NCI-H2171 treated with DMSO at 0.1 percent for 48 hours (cell line): ENCODE data around the gene FSTL4.

Experiments used
- DNase-seq: peaks from one replicate; lab custom pipeline; 2025; lab: John Stamatoyannopoulos, UW

The FSTL4 gene

DNA sequence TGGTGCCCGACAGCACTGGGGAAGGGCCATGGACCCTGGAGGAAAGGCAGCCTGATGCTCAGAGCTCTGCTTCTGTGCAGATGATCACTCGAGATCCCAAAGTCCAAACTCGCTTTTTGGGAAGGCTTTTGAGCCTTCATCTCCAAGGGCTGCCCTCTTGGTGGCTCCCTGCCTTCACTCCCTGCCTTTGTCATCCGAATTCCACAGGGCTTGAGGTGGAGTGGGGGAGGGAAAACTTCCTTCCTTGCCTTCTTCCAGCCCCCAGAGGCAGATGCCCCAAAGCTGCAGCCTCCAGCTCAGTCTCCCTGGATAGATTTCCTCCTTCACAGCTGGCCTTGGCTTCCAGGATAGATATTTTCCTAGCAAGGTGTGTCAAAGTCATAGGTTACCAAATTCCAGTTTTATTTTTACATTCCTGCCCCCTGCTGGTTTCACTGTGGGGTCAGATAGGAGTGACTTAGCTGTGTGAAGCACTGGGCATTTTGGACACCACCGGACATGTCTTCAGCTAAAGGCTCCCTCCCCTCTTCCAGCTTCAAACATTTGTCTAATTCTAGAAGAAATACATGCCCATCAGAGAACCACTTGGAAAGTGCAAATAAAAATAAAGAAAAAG, 292.3 kb downstream of the FSTL4 start:
- DNase-seq: no peak

DNA sequence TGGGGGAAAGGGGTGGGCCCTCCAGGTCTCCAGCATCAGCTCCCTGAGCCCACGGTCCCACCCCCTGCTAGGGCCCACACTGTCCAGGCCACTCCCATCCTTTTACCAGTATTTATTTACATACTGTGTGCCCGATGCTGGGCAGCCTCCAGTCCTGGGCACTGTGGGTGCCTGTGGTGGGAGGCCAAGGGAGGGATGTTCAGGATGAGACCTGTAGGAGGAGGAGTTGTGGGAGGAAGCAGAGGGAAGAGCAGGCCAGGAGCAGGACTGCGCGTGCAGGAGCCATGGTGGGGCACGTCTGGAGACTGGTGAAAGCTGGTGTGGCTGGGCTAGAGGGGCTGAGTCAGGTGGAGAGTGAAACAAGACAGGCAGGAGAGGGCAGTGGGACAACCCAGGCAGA, 293.1 kb downstream of the FSTL4 start:
- no peak for DNase-seq

DNA sequence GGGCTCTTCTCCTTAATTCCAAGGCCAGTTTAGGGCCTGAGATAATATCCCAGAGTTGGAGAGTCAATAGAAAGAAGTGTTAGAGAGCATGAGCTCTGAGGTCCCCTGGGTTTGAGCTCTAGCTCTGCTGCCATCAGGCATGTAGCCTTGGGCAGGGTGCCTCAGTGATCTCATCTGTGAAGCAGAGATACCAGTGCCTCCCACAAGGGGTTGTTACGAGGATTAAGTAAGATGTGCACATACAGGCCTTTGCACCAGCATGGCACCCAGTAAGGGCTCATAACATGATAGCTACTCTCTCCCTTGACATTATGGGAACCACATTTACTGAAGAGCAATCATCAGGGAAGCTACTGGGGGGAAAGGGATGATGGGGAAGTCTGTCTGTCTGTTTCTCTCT, 294.8 kb downstream of the FSTL4 start:
- no peak for DNase-seq

DNA sequence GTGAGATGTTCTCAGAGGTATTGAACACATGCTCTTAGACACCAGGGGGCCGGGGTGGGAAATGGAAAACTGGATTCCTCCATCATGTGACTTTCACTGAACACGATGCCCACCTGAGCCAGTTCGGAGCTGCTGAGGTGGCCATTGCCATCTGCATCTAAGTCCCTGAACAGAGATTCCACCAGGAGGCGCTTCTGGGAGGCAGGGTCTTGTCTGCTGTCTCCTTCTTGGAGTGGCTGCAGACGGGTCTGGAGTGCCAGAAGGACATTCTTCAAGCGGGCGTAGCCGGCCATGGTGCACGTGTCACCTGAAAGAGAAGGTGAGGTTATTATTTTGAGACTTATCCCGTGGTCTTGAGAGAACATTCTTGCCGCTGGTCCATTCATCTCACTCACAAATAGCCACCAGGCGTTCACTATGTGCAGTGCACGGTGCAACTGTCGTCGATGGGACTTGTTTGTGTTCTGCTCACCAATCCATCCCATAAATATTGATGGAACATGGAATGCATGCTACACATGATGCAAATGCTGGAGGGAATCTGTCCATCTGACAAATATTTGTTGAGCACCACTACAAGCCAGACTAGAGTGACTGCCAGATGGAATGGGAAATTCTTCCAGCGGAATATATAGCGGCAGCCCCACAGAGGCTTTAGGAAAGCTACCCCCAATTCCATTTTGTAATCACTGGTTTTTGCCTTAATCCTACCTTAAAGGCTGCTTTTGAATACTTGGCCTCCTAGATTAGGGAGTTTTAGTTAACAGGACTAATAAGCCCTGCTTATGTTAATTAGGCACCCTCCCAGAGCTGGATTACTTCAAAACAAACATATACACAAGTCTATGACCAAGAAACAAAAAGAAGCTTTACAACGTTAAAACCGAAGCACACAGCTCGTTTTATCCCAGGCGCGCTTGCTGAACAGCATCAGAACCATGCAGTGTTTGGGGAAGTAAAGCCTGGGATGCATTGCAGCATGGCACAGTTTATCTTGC, 295.7 kb downstream of the FSTL4 start:
- DNase-seq: no peak

DNA sequence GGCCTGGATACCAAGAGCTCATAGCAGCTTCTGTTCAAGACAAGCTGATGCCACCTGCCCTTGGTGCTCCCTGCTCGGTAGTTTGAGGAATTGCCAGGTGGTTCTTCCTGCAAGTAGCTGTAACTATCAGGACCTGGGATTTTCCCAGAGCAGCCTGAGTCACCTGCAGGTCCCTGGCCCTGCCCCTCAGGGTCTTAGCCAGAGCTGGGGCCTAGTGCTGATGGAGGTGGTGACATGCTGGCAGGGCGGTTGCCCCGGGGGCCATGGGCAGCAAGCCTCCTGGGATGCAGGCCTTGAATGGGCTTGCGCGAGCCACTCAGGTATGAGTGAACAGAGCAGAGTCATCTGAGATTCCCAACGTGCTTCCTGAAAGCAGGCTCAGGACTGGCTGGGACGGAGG, 298.3 kb downstream of the FSTL4 start:
- DNase-seq: no peak

DNA sequence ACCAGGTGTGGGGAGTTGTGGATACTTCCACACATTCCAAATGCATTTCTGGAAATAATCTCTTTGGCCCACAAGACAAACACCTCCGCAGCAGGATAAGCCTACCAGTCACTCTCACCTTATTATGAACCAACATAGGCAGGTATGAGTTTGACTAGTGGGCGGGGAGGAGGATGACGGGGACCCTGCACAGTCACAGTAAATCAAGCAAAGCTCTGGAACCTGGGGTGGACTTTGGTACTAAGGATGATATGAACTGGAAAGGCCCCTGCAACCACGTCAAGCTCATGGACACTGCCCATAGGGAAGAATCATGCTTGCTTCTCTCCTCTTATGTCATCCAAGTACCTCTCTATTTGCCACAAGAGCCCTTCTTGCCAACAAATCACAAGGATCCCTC, 301.2 kb downstream of the FSTL4 start:
- no peak for DNase-seq

DNA sequence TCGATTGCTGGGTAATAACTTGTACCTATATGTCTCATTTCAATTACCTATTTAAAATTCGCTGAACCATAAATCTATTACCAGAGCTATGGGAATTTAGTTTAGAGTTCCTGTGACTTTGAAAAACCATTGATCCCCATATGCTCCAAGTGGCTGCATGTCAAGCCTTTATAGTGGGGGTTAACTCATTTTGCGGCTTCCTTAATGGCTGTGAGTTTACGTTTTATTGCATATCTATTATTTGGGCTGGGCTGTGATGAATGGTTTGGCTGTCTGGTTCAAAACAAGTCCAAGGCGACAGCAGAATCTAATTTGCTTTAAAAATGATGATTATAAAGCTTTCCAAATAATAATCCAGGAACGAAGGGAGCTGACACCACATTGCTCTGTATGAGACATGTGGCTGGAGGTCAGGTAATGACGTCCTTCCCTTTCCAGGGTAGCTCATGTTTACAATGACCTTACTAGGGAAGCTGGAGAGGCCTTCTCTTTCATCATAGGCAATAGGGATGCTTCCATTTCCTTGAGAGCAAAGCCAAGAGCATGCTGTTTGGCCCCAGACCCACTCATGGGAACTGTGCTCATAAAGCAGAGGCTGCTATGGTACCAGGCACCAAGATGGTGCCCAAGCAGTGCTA, 302.2 kb downstream of the FSTL4 start:
- no peak for DNase-seq

DNA sequence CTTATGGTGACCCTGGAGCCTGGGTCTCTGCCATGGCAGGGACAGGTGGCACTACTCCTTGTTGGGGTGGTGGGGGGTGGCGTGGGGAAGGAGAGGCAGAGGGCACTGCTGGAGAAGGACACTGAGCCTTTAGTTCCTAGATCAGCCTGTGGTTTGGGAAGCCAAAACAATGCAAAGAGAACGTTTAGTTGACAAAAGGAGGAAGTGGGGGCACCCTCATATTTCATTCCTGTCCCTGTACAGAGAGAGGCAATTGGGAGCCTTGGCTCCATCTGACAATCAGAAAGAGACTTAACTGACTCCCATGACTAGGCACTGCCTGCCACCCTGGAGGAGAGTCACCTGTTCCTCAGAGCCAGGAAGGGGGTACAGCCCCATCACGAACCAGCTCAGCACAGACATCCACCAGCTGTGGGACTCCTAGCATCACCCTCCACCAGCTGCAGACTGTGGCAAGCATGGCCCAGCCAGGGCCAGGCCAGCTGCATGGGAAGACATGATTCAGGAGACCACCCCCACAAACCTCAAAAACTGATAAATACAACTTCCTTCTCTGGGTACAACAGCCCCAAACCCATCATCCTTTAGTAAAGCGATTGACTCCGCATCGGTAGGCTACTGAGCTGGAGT, 303.1 kb downstream of the FSTL4 start:
- DNase-seq: no peak

DNA sequence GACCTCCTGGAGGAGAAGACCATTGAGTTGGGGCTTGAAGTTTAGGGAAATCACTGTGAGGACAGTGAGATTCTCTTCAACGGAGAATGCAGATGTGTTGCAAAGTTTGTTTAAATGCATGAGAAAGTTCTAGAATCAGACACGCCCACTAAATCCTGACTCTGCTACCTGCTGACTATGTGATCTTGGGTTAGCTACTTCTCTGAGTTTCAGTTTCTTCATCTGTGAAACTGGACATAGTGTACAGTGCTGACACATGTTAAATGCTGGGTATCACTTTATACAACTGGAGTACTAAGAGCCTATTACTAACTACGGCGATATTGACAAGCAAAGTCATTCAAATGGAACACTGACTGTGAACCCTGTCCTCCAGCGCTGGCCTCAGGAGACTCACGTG, 305.1 kb downstream of the FSTL4 start:
- DNase-seq: no peak

DNA sequence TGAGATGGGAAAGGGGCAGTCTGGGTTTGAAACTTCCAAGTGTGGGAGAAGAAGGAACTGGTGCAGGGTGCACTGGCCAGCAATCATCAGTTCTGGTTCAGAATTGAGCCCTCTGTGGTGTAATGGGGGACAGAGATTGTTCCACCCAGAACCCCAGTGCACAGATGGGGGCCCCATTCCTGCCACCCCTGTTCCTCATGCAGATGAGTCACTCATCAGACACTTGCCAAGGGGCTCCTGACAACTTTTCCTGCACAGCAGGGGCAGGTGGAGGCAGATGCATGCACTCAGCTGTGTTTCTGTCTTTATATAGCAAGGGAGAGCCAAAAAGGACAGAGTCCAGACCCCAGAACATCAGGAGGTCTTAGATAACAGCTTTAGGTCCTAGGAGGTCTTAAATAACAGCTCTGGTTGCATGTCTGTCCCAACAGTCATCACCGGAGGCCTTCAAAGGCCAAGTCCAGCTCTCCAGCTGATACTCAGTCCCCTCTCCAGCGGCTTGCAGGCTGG, 307.6 kb downstream of the FSTL4 start:
- DNase-seq: no peak

DNA sequence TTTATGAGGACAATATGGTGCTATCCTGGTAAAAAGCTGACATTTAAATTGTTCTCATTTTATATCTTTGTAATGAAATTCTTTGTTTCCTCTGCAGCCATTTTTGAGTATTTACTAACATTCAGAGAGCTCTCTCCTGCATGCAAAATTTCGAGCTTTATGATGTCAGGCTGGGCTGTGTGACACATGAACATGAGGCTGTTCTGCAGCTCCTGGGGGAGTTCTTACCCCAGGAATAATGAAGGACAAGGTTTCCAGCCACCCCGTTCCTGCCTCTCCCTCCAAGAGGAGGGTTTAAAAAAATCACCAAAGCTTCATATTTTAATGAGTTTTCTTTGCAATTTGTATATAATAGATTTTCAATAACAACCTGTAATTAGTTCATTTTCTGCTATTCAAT, 308.2 kb downstream of the FSTL4 start:
- DNase-seq: no peak

DNA sequence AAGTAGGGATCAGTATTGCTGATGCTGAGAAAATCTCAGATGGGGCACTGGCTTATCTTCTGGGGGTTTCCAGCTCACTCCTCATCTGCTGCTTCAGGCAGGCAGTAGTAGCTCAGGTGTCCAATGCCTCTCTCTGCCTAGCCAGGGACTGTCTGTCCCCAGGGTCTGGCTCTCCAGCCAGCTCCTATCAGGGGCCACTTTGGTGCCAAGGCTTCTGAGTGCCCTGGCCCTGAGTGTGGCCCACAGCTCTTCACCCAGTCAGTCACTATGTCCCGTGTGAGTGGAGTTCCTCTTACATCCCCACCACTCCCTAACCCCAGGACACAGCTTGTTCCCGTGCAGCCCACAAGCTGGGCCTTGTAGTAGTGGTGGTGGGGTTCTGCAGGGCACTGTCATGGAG, 309.0 kb downstream of the FSTL4 start:
- DNase-seq: no peak

DNA sequence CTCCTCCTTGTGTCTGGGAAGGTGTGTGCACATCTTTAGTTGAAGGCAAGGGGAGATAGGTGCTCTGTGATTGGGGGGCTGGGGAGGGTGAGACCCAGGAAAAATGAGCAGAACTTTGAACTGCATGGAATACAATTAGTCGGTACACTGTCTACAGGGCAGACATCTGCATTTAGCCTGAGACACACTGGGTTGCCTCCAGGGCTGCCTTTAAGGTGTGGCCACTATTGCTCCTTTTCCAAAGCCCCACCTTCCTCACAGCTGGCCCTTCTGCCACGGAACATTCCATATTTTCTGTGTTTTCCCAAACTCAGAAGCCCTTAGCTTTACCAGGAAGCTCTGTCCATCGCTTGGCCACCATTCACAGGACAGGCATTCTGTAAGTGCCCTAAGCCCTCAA, 312.6 kb downstream of the FSTL4 start:
- DNase-seq: no peak

DNA sequence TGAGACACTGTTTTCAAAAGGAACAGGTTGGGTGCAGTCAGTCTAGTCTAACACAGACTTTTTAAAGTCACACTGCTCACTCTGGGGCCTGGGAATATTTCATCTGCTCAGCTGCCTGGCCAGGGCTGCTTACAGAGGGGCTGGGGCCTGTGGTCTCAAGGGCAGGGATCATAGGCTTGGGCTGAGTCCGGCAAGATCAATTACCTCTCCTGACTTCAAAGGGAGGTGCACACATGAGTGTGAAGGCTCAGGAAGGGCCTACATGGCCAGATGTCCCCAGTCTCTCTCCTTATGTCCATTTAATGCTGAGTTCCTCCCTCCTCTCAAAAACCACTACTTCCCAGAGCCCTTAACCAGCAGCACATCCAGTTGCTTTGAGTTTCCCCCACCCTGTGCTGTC, 313.3 kb downstream of the FSTL4 start:
- no peak for DNase-seq

DNA sequence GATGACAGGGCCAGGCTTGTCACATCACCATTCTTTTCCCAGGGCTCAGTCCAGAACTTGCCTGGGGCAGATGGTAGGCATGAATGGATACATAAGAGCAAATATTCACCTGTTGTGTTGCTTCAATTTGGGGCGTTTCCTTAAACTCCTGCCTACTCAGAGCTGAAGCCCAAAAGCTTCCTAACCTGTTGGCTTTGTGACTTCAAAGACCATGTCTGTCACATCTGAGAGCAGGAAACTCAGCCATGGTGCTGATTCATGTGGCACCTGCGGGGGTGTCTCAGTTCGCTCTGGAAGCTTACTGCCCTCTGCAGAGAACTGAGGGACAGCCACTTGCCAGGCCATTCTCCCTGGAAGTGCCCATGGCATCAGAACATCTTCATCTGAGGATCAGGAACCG, 313.9 kb downstream of the FSTL4 start:
- DNase-seq: no peak

DNA sequence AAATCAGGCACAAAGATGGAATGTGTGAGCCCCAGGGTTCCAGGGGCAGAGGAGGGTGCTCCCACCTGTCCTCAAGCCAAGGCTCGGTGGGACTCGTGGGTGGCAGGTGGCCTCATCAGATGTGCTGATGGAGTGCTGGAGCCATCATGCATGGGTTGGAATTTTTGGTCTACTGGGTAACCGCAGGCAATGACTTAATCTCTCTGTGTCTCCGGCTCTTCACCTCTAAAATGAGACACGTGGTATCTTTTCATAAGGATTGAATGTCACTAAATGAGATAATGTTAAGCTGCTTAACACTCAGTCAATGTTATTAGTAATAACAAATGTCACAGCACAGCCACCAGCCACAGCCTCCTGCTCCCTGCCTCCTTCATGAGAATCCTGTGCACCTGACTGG, 315.0 kb downstream of the FSTL4 start:
- DNase-seq: no peak

DNA sequence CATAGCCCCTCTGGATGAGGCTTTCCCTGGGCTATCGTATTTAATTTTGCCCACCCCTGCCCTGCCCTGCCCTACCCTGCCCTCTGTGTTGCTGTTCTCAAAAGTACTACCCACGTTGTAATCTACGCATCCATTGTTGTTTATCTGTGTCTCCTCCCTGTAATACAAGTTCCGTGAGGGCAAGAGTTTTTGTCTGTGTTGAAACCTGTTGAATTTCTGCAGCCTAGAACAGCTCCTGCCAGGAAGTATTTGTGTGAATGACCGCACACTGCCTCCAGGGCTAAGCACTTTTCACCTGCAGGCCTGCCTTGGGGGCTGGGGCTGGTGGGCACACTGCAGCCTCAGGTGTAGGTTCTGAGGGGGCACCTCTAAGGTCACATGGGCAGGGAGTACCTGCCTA, 315.7 kb downstream of the FSTL4 start:
- no peak for DNase-seq

DNA sequence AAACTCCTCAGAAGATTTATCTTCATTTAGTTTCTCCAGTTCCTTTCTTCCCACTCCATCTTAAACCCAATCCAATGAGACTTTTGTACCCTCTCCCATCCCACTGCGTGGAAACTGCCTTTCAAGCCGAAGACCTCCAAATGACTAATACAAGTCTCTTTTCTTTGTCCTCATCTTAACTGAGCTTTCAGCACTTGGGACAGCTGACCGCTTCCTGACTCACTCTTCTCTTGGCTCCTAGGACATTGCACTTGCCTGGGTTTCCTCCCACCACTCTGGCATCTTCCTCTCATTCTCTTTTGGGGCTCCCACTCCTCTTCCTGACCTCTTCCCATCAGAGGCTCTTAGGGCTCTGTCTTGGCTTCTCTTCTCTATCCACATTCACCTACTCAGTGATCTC, 316.8 kb downstream of the FSTL4 start:
- DNase-seq: no peak

DNA sequence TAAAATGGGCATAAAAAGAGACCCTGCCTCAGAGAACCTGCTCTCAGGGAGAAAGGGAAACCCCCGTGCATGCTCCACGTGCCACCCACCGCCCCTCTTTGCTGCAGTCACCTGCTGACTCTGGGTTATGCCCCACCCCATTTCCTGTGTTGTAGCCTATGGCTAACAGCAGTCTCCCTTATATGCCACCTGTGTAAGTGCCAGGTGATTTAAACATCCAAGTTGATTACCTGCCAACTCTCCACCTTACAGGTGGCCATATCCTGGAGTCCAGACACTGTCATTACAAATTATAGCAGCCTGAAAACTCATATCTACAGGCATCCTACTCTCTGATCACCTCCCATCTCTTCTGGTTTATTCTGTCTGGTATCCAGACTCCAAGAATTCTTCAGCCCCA, 318.0 kb downstream of the FSTL4 start:
- DNase-seq: no peak

DNA sequence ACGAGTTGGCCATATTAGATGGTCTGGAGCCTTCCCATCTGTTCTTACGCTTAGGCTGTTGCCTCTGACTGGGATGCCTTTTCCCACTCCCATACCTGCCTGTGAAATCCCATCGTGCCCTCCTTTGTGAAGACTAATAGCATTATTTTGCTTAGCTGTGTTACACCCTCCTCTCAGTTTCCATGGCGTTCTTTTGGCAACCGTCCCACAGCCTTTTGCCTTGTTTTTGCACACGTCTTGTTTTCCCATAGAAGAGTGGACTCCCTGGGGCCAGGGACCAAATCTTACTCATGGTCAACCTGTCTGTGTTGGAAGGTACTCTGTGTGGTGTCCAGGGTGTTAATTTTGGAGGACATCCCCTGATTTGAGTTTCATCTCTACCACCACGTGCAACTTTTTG, 318.4 kb downstream of the FSTL4 start:
- DNase-seq: no peak

DNA sequence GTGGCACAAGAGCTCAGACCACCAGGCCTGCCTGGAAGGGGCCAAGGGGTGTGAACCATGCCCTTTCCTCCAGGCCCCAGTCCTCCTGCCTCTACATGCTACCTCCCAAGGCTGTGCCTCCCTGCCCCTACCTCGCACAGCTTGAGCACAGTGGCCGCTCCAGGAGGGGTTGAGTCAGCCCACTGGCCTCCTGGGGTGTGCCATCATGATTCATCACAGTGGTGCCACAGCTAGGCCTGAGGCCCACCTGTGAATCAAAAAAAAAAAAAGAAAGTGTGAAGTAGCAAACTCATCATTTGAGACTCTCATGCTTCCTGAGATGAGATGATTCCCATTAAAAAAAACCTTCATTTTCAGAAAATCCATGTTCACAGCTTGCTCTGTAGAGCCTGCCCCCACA, 320.0 kb downstream of the FSTL4 start:
- DNase-seq: peak; percentile 6

DNA sequence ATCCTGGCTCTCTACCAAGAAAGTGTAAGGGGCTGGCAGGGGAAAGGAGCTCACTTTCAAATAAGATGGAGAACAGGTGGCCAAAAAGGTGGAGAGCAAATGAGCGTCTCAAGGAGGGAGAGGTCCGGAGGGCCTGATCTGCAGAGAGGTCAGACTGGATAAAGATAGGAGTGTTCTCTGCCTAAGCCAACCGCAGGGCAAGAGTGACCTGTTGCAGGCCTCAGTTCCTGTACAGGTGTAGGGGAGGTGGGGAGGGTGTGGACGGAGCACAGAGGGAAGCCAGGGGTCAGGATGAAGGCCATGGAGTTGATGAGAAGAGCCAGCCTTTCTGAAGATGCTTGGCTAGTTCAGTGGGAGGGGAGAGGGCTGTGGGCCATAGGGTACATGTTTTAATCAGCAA, 320.8 kb downstream of the FSTL4 start:
- DNase-seq: no peak
